Measurements from ENCODE around the gene ARHGAP31.
"Not testable (repeated sequence)": the region's sequence is repeated elsewhere in the genome, so short reads cannot be mapped to it uniquely, and the experiment has no call there.

The ARHGAP31 gene

GRCh38 chr3:119315600-119316312 is 21.6 kb downstream of the ARHGAP31 start:
- no peak for DNase-seq (ENCODE audit: low read depth)
- H3K4me3 ChIP-seq (ENCODE audit: low read depth, low read length), result no peak overlapping the region

GRCh38 chr3:119316313-119316670 is 22.1 kb downstream of the ARHGAP31 start:
- no peak for DNase-seq (ENCODE audit: low read depth)

GRCh38 chr3:119318876-119319275 is 24.7 kb downstream of the ARHGAP31 start:
- DNase-seq (ENCODE audit: low read depth), result no peak
- no peak overlapping the region for H3K4me3 ChIP-seq (ENCODE audit: low read depth, low read length)

More at GRCh38 chr3:119316313-119316670, 22.1 kb downstream of the ARHGAP31 start:
- H3K4me3 ChIP-seq (ENCODE audit: low read depth, low read length), result no peak overlapping the region

- DNase-seq (ENCODE audit: low read depth), result no peak
- H3K4me3 ChIP-seq (ENCODE audit: low read depth, low read length), result no peak overlapping the region
Observed at GRCh38 chr3:119319311-119319710, 25.1 kb downstream of the ARHGAP31 start.

GRCh38 chr3:119320785-119321184 is 26.6 kb downstream of the ARHGAP31 start:
- H3K4me3 ChIP-seq (ENCODE audit: low read depth, low read length); DNase-seq (ENCODE audit: low read depth): not testable (repeated sequence)

- H3K4me3 ChIP-seq (ENCODE audit: low read depth, low read length), result peak overlapping the region; percentile 62
- no peak for DNase-seq (ENCODE audit: low read depth)
Observed at GRCh38 chr3:119322021-119322834, 28.0 kb downstream of the ARHGAP31 start.

GRCh38 chr3:119322835-119323722 is 28.9 kb downstream of the ARHGAP31 start:
- peak overlapping the region; percentile 62 for H3K4me3 ChIP-seq (ENCODE audit: low read depth, low read length)
- DNase-seq (ENCODE audit: low read depth), result no peak

- H3K4me3 ChIP-seq (ENCODE audit: low read depth, low read length), result peak overlapping the region; percentile 62
- DNase-seq (ENCODE audit: low read depth), result no peak
Observed at GRCh38 chr3:119323723-119324085, 29.5 kb downstream of the ARHGAP31 start.

- no peak for DNase-seq (ENCODE audit: low read depth)
- H3K4me3 ChIP-seq (ENCODE audit: low read depth, low read length), result no peak overlapping the region
Observed at GRCh38 chr3:119324899-119325298, 30.7 kb downstream of the ARHGAP31 start.

GRCh38 chr3:119326976-119327375 is 32.8 kb downstream of the ARHGAP31 start:
- no peak for DNase-seq (ENCODE audit: low read depth)
- no peak overlapping the region for H3K4me3 ChIP-seq (ENCODE audit: low read depth, low read length)

- DNase-seq (ENCODE audit: low read depth), result no peak
- H3K4me3 ChIP-seq (ENCODE audit: low read depth, low read length), result no peak overlapping the region
Observed at GRCh38 chr3:119329551-119329950, 35.4 kb downstream of the ARHGAP31 start.

GRCh38 chr3:119330181-119330580 is 36.0 kb downstream of the ARHGAP31 start:
- no peak for DNase-seq (ENCODE audit: low read depth)
- H3K4me3 ChIP-seq (ENCODE audit: low read depth, low read length), result no peak overlapping the region

- H3K4me3 ChIP-seq (ENCODE audit: low read depth, low read length), result no peak overlapping the region
- DNase-seq (ENCODE audit: low read depth), result no peak
Observed at GRCh38 chr3:119330858-119331257, 36.7 kb downstream of the ARHGAP31 start.

GRCh38 chr3:119331661-119332060 is 37.5 kb downstream of the ARHGAP31 start:
- DNase-seq (ENCODE audit: low read depth), result no peak
- no peak overlapping the region for H3K4me3 ChIP-seq (ENCODE audit: low read depth, low read length)

GRCh38 chr3:119333773-119334509 is 39.8 kb downstream of the ARHGAP31 start:
- DNase-seq (ENCODE audit: low read depth), result no peak
- H3K4me3 ChIP-seq (ENCODE audit: low read depth, low read length), result no peak overlapping the region

- no peak overlapping the region for H3K4me3 ChIP-seq (ENCODE audit: low read depth, low read length)
- DNase-seq (ENCODE audit: low read depth), result no peak
Observed at GRCh38 chr3:119336823-119337222, 42.6 kb downstream of the ARHGAP31 start.

- not testable (repeated sequence) for DNase-seq (ENCODE audit: low read depth); H3K4me3 ChIP-seq (ENCODE audit: low read depth, low read length)
Observed at GRCh38 chr3:119337407-119337806, 43.2 kb downstream of the ARHGAP31 start.

- DNase-seq (ENCODE audit: low read depth), result no peak
- no peak overlapping the region for H3K4me3 ChIP-seq (ENCODE audit: low read depth, low read length)
Observed at GRCh38 chr3:119338754-119339153, 44.6 kb downstream of the ARHGAP31 start.

- no peak overlapping the region for H3K4me3 ChIP-seq (ENCODE audit: low read depth, low read length)
- DNase-seq (ENCODE audit: low read depth), result no peak
Observed at GRCh38 chr3:119340014-119340413, 45.8 kb downstream of the ARHGAP31 start.

Data from skeletal muscle cell (primary cell).